Hematopoietic multipotent progenitor cell treated with erythropoietin and hydrocortisone succinate and interleukin-3 and kit ligand, for 6 days (in vitro differentiated cells): Measurements from ENCODE around the gene IRF3.
"Not testable (repeated sequence)": the region's sequence is repeated elsewhere in the genome, so short reads cannot be mapped to it uniquely, and the experiment has no call there.

Source experiments
- DNase-seq: peaks from one replicate; pipeline ENCODE4 v3.0.0-alpha.2; 2015

IRF3 gene

DNA sequence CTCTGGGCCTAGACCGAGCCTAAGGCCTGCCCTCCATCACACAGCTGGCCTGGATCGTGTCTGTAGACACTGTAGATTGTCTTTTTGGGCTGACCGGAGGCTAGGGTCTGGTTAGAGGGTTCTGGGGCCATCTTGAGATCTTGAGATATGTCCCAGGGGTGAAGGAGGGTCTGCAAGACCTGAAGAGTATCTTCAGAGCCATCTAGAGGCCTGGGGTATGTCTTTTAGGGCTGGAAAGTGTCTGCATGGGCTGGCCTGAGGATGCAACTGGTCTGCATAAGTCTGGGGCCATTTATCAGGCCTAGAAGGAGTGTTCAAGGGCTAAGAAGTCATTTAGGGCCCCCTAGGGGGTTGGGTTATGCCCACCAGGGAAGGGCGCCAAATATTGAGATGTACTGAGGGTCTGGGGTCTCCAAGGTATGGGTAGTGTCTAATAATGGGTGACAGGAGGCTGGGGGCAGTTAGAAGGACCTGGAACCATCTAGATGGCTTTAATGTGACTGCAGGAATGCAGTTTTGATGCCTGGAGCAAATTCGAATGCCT is 23.1 kb downstream of the IRF3 start:
- peak; percentile 49 for DNase-seq

DNA sequence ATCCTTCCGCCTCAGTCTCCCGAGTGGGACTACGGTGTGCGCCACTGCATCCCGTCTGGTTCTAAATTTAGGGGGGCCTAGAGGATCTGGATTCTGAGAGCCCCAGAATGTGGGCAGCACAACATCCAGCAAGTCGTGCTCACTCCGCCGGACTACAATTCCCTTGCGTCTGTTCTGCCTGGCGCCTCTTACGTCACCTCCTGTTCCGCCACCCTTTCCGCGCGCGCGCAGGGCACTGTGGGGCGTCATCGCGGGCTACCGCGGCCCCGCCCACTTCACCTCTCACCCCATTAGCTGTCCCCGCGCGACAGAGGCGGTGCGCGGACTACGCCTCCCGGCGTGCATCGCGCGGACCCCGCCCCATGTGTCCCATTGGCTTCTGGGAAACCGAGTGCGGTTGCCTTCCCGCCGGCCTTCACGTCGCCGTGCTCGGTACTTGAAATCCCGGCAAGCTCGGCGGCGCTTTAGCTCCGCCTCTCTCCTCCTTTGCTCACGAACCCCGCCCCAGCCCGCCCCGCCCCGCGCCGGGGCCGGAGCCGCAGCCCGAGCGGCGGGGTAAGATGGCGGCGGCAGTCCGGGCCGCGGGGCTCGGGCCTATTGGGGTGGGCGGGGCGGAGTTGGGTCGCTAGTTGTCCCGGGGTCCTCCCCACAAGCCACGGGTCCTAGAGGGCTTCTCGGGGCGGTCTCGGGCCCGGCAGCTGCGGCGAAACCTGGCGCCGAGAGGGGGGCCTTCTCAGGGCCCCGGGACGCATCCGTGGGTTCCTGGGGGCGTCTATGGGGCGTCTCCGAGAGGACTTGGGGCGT is 23.8 kb downstream of the IRF3 start, which contains the start of gene SCAF1:
Gene SCAF1 (plus strand): TSS at position 522 of the 804 bp plus-strand sequence. CDS start 2,818 bp downstream, outside the sequence.
- peak; percentile 99 for DNase-seq

GRCh38 chr19:49640113-49640898 is 25.4 kb downstream of the IRF3 start, which contains the start of gene RRAS:
Gene RRAS, minus strand, starts transcription at chr19:49640143. Its CDS starts 45 bp downstream, at chr19:49640098.
- DNase-seq = peak; percentile 100

DNA sequence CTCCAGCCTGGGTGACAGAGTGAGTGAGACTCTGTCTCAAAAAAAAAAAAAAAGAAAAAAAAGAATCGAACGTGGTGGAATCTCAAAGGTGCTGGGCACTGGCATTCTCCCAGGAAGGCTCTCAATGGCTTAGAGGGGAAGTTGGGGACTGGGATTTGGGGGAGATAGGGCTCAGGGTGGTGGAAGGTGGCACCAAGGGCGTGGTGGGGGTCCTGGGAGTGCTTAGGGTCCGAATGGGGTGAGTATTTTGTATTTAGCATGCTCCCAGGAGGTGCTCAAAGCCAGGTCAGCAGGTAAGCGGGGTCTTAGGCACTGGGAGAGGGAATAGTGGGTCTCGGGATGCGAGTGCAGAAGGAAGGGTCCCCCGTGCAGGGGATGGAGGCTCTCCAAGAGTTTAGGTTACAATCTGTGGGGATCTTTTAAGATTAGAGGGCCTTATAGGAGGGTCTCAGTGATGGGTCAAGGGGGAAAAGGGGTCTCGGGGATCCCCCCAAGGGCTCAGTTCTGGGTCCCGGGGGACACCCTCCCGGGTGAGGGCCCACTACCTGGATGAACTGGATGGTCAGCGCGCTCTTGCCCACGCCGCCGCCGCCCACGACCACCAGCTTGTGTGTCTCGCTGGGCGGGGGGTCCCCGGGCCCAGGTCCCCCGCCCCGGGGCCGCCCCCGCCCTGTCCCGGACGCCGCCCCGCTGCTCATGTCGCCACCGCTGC is 26.1 kb downstream of the IRF3 start:
- DNase-seq = no peak

GRCh38 chr19:49637821-49638738 is 27.6 kb downstream of the IRF3 start:
- DNase-seq = peak; percentile 61

DNA sequence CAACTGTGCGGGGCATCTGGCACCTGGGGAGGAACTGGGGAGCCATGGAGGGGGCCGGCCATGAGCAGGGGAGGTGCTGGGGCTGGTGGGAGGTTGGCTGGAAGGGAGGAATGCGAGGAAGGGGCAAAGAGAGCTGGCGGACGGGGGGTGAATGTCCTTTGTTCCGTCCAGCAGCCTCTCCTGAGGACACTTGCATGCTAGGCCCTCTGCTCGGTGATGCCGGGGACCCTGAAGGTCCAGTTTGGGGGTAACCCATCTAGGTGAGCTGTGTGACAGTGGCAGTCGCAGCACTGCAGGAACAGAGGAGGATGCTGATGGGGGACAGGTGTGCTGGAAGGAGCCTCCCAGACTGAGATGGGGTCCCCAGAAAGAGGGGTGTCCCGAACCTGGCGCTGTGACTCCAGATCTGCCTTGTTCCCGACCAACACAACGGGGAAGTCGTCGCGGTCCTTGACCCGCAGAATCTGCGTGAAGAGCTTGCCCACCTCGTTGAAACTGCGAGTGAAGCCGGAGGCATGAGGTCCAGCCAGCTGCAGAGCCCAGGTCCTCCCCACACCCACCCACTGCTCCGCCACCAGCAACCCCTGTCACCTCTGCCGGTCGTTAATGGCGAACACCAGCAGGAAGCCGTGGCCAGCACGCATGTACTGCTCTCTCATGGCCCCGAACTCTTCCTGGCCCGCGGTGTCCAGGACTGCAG is 29.3 kb downstream of the IRF3 start:
- no peak for DNase-seq

GRCh38 chr19:49635530-49636232 is 30.0 kb downstream of the IRF3 start:
- peak; percentile 18 for DNase-seq

DNA sequence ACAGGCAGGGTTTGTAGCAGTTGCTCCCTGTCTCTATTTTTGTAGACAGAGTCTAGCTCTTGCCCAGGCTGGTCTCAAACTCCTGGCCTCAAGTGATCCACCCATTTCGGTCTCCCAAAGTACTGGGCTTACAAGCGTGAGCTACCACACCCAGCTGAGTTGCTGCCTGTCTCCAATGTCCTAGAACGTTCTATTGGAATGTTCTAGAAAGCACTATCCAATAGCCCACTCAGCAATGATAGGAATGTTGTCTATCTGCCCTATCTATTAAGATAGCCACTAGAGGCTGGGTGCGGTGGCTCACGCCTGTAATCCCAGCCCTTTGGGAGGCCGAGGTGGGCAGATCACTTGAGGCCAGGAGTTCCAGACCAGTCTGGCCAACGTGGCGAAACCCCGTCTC is 32.4 kb downstream of the IRF3 start:
- DNase-seq = not testable (repeated sequence)

DNA sequence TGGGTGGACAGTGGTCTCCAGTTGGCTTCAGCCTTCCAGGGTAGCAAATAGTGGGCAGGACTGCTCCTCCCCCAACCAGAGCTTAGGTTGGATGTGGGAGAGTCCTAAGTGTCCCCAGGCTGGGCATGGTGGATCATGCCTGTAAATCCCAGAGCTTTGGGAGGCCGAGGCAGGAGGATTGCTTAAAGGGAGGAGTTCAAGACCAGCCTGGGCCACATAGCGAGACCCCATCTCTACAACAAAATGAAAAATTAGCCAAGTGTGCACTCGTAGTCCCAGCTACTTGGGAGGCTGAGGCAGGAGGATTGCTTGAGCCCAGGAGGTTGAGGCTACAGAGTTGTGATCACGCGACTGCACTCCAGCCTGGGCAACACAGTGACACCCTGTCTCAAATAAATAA is 33.1 kb downstream of the IRF3 start:
- no peak for DNase-seq

GRCh38 chr19:49631610-49632192 is 34.0 kb downstream of the IRF3 start:
- no peak for DNase-seq

GRCh38 chr19:49631014-49631588 is 34.6 kb downstream of the IRF3 start:
- DNase-seq = no peak

DNA sequence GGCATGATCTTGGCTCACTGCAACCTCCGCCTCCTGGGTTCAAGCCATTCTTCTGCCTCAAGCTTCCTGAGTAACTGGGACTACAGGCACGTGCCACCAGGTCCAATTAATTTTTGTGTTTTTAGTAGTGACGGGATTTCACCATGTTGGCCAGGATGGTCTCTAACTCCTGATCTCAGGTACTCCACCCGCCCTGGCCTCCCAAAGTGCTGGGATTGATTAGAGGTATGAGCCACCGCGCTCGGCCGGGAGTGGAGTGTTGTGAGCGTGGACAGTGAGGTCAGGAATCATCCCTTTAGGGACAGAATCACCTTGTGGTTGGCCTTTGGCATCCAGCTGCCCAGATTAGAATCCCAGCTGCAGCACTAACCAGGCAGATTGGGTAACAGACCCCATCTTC is 36.0 kb downstream of the IRF3 start:
- no peak for DNase-seq

GRCh38 chr19:49626226-49626625 is 39.4 kb downstream of the IRF3 start:
- no peak for DNase-seq

GRCh38 chr19:49624967-49625910 is 40.4 kb downstream of the IRF3 start:
- DNase-seq = no peak

DNA sequence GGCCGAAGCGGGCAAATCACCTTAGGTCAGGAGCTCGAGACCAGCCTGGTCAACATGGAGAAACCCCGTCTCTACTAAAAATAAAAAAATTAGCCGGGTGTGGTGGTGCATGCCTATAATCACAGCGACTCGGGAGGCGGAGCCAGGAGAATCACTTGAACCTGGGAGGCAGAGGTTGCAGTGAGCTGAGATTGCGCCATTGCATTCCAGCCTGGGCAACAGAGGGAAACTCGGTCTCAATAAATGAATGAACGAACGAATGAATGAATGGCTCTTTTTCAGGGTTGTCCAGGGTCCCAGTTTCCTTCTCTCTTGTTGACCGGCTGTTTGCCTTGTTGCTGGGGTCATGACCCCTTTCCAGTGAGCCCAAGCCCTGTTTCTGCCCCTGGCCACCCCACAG is 47.8 kb downstream of the IRF3 start:
- DNase-seq = not testable (repeated sequence)

DNA sequence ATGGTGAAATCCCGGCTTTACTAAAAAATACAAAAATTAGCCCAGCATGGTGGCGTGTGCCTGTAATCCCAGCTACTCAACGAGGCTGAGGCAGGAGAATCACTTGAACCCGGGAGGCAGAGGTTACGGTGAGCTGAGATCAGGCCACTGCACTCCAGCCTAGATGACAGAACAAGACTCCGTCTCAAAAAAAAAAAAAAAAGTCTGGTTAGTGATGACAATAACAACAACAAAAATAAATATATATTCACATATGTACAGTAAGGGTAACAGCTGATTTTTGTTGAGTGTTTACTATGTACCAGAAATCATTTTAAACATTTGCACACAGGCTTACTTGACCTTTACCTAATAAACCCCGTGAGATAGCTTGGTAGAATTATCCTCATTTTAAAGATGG is 48.7 kb downstream of the IRF3 start:
- no peak for DNase-seq

DNA sequence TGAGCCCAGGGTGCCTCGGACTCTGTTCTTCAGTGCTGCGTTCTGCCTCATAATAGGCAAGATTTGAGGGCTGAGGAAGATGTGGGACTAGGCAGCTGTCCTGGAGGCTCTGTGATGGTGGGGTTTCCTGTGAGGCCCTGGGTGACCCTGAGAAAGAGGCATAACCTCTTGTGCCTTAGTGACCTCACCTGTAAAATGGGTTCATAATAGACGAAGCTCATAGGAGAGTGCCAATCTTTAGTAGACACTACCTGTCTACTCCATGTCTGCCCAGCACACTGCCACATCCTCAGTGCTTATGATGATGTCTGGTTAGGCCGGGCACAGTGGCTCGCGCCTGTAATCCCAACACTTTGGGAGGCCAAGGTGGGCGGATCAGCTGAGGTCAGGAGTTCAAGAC is 49.1 kb downstream of the IRF3 start:
- no peak for DNase-seq

GRCh38 chr19:49615861-49616260 is 49.8 kb downstream of the IRF3 start:
- no peak for DNase-seq
